ENCODE results near the gene KDM2B.
"Not testable (repeated sequence)": the region's sequence is repeated elsewhere in the genome, so short reads cannot be mapped to it uniquely, and the experiment has no call there.

Gene KDM2B

DNA sequence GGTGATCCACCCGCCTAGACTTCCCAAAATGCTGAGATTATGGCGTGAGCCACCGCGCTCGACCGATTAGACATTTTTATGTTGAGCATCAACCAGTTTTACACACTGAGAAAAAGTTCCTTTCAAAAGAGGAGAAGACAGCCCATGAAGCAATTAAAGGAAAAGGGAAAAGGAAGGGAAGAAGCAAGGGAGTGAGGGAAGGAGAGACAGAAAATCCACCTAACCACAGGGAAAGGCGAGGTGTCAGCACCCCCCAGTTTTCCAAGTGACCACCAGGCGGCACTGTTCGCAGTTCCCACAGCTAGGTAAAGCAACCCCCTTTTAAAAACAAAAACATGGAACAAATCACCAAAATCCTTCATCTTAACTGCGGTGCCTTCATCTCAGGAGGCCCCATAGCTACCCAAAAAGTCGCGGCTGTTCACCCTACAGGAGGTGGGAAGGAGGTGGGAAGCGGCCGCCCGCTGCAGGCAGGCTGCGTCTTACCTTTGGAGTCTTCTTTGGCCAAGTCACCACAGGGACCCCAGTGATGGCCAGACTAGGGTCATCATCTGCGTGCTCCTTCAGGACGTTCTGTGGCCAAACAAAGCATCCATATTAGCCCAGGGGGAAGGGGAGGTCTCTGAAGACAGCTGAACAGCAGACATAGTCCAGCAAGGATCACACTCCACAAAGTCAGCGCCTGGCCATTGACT lies 86.6 kb downstream of the KDM2B start:
- DNase-seq, result no peak

- DNase-seq, result no peak
Measured at GRCh38 chr12:121490401-121491281, 90.2 kb downstream of the KDM2B start.

- DNase-seq, result no peak
Measured at GRCh38 chr12:121489874-121490273, 90.9 kb downstream of the KDM2B start.

GRCh38 chr12:121484967-121485366 lies 95.9 kb downstream of the KDM2B start:
- no peak for DNase-seq

- DNase-seq, result not testable (repeated sequence)
Measured at GRCh38 chr12:121484564-121484963, 96.3 kb downstream of the KDM2B start.

DNA sequence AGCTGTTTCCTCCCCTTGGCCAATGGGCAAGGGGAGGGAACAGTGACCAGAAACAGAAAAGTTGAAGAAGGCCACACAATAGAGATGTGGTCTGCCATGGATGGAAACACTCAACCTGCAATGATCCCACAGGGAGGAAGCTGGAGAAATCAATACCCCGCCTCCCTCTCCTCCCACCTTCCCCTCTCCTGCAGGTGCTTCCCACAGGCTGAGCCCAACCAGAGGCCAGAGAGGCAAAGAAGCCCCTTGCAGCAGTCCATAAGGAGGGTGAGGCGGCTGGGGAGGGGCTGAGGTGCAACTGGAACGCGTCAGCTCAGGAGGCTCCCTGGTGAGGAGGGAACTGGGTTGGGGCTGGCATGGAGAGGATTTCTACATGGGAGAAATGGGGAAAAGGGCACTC lies 96.9 kb downstream of the KDM2B start:
- peak; percentile 5 for DNase-seq

- DNase-seq, result no peak
Measured at GRCh38 chr12:121476477-121476876, 104.3 kb downstream of the KDM2B start.

- DNase-seq, result no peak
Measured at GRCh38 chr12:121475279-121475678, 105.5 kb downstream of the KDM2B start.

DNA sequence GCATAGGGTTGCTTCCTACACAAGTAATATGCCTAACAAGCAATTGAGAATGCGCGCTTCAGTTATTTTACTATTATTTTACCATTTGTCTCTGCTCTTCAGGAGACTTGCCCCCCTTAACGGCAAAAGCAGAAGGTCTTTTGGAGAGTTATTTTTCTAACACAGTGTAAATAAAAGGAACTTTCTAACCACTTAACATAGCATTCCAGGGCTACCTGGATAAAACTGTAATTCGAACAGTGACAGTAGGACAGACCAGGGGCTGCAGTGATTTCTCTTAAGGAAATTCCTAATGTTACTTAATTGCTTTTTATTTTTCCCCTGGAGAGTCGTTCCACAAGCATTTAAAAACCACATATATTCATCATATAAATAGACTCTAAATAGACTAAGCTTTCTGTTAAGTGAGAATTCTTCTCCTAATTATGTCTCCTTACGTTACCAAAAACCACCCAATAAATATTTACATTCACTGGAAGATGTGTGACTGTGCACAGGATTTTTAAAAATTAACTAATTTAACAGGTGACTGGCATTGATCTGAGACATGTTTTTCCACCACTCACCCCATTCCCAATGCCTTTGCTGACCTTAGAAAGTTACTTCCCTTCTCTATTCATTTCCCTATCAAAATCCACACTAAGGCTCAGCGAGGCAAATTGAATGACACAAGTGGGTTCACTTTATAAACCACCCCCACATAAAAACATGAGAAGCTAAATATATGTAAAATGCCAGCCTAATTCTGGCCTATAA lies 108.5 kb downstream of the KDM2B start:
- no peak for DNase-seq

DNA sequence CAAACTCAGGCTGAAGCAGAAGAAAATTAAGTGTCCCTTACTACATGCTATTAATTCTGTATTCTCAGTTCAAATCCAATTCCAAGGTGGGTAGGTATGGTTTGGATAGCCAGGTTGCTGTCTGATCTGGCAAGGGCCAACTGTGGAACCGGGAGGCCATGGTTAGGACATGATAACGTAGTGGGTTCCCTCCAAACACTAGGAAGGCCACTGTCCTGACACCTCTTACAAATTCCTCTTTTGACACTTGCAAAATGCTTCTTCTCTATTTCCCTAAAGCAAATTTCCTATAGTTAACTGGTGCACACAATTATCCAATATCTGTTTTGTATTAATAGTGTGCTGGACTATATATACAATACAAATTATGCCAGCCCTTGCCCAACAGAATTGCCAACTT lies 110.1 kb downstream of the KDM2B start:
- no peak for DNase-seq

DNA sequence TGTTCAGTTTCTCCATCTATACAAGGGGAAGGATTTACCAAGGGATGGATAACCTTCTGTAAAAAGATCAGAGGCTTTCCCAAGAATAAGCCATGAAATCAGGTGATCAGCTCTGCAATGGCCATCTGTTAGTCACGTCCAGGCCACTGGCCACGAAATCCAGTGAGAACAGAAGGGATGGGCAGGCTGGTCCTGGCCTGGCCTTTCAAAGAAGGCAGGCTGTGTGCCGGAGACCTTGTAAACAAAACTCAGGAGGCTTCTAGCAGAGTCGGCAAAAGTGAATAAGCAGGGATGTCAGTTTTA lies 112.4 kb downstream of the KDM2B start:
- DNase-seq, result no peak

- DNase-seq, result no peak
Measured at GRCh38 chr12:121467638-121468498, 113.0 kb downstream of the KDM2B start.

- peak; percentile 70 for DNase-seq
Measured at GRCh38 chr12:121466794-121467637, 113.8 kb downstream of the KDM2B start.

DNA sequence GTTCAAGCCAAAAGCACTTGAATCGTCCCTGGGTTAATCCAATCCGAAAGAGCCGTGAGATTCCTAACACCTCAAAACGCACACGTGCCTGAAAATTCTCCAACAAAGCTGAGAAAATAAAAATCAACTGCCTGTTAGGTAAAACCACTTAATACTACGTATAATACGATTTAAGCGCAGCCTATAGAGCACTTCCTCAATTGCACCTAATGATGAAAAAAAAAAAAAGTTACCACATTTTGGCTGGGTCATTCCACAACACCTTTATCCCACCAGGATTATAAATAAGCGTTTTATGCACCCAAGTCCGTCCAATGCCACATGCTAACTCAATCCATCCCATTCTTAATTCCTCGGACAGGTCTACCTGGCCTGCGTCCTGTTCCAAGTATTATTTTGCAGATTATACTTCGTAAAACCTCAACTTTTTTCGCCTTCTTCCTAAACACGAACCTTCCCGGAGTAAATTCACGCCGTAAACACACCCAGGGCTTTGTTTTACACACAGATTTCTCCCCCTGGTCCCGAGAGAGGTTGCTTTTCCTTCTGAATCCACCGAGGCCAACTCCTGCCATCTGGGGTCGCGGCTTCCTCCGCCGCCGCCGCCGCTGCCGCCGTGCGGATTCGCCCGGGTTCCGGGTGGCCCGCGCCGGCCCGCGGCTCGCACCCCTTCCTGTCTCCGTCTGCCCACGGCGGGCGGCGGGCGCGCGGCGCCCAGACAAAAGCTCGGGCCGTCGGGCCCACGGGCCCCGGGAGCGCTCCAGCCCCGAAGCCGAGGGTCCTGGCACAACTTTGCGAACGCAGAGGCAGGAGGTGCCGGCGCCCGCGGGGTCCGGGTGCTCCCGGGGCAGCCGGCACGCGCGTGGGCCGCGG lies 114.7 kb downstream of the KDM2B start:
- peak; percentile 48 for DNase-seq

DNA sequence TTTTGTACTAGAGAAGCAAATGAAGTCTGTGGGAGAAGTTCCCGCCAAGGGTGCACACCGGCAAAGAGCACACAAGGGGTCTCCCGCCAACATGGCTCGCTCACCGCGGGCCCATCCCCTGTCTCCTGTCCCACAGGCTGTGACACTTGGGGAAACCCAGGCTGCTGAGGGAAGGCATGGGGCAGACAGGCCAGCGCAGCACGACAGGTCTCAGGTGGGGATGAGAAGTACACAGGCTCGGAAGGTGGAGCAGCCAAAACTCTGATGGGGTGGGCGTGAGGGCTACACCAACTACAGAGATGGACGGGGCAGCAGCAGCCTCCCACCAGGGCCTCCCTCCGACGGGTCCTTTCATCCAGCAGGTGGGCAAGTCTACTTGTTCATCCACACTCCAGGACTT lies 116.5 kb downstream of the KDM2B start:
- DNase-seq, result no peak

- DNase-seq, result no peak
Measured at GRCh38 chr12:121461048-121461447, 119.8 kb downstream of the KDM2B start.

GRCh38 chr12:121456551-121456950 lies 124.3 kb downstream of the KDM2B start:
- no peak for DNase-seq

DNA sequence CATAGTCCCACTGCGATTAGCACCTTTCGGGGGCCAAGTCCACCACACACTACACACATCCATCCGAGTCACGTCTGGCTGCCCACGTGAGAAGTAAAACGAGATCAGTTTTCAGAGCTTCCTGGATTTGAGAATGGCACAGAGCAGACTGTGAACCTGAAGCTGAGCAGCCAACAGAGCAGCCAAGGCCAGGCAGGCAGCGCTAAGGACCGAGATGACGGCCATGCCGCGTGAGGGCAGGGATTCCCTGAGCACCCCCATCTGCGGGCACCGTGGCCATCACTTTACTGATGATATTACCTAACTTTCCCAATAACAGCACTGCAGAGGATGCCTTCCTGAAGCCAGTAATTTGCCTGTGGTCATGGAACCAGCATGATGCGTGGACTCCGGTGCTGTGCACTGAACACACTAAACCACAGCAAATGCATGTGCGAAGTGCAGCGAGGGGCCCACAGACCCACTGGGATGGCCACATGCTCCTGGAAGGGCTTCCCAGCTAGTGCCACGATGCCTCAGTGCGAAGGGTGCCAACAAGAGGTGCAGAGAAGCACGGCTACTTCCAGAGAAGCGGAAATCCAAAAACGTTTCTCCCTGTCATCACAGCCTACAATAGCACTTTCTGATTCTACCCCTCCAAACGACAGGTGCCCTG lies 124.9 kb downstream of the KDM2B start:
- no peak for DNase-seq

GRCh38 chr12:121454921-121455320 lies 125.9 kb downstream of the KDM2B start:
- DNase-seq, result no peak

DNA sequence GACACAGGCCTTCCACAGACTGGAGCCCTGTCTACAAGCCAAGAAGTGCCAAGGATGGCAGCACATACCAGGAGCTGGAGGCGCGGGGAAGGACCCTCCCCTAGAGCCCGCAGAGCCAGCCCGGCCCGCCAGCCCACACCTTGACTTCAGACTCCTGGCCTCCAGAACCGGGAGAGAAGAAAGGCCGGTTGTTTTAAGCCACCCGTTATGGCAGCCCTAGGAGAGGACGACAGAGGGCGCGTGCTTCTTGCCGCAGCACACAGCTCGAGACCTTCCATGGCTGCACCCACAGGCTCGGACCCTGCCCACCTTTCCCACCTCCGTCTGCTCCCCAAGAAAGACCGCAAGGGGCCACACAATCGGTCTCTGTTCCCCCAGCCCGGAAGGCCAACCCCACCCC lies 127.2 kb downstream of the KDM2B start:
- no peak for DNase-seq

Data from GF-D8 (cell line).